Colonic mucosa (tissue), 4 donors: ENCODE results near the gene WNT2. TPM values are rescaled to one million over a fixed set of nuclear protein-coding genes. Genes with fewer than 3 reads are reported as not detected.

Source experiments
- DNase-seq: peaks from one replicate; pipeline ENCODE4 v3.0.0-alpha.2; 2020
- H3K27ac ChIP-seq: fragments of 200-600 bp; one replicate; pipeline ENCODE4 v1.8.0; 2021
- H3K27me3 ChIP-seq: fragments of 200-600 bp; one replicate; pipeline ENCODE4 v1.8.0; 2021
- H3K36me3 ChIP-seq: fragments of 200-600 bp; one replicate; pipeline ENCODE4 v1.8.0; 2021
- H3K4me1 ChIP-seq: fragments of 200-600 bp; one replicate; pipeline ENCODE4 v1.8.0; 2021; ENCODE audit warnings: mild to moderate bottlenecking
- H3K4me3 ChIP-seq: fragments of 200-600 bp; one replicate; pipeline ENCODE4 v1.8.0; 2021
- H3K9ac ChIP-seq, 2 donors: one replicate each; pipeline ENCODE4 v1.7.0; 2013; ENCODE audit warnings: control low read depth in 2 of 2, low read depth in 2 of 2, low read length in 2 of 2
- H3K9me3 ChIP-seq: fragments of 200-600 bp; one replicate; pipeline ENCODE4 v1.8.0; 2021
- CTCF ChIP-seq: fragments of 200-600 bp; IDR thresholded peaks from one replicate; pipeline ENCODE4 v1.8.0; 2022; ENCODE audit warnings: antibody characterized with exemption, mild to moderate bottlenecking
- intact Hi-C: fragments of 100-400 bp; cut with DNase I; formaldehyde crosslinking; loops from one replicate; pipeline ENCODE4 v1.14.1; 2022
- total RNA-seq, 2 donors: library from RNA; stranded (reverse); fragmentation: NEBNext Ultra II Directional in 1 of 2; extraction: Animal tissue kit (Norgen Biotek cat#: 25700) in 1 of 2; gene quantifications; one replicate each; pipeline ENCODE4 v1.2.1, GENCODE V29; 2021
- donor health status: healthy.
- donor health status: DM: no; HTN: no; CAD: no.
- donor health status: DM: no; HTN: no; CAD: no.

The WNT2 gene
- total RNA-seq, 2 donors from 2014 or later, result 0.11 TPM; not detected in 1

- Histone ChIP-seq H3K4me3 (no peak overlapping the region), H3K36me3 (no peaks in the 10 kb centered on the region), H3K9ac (no peak overlapping the region), H3K27me3 (peaks cover 40% of the 10 kb centered on the region), H3K27ac (no peak overlapping the region), H3K4me1 (peaks cover 10% of the 10 kb centered on the region), H3K9me3 (no peaks in the 10 kb centered on the region)
- intact Hi-C loops, result no loop called here
- no peak for TF ChIP-seq CTCF
- no peak for DNase-seq
Measured at GRCh38 chr7:117323305-117323850, 520 bp upstream of the WNT2 start.

GRCh38 chr7:117320523-117320922, 2.3 kb downstream of the WNT2 start:
- no peak overlapping the region for H3K9ac ChIP-seq
- no peak for DNase-seq

GRCh38 chr7:117319181-117319580, 3.7 kb downstream of the WNT2 start:
- Histone ChIP-seq H3K27ac (no peak overlapping the region), H3K27me3 (peaks cover 26% of the 10 kb centered on the region), H3K9me3 (no peaks in the 10 kb centered on the region), H3K4me1 (peaks cover 10% of the 10 kb centered on the region), H3K4me3 (no peak overlapping the region), H3K9ac (no peak overlapping the region), H3K36me3 (no peaks in the 10 kb centered on the region)
- intact Hi-C loops, result no loop called here
- no peak for DNase-seq
- no peak for TF ChIP-seq CTCF

More at GRCh38 chr7:117320523-117320922, 2.3 kb downstream of the WNT2 start:
- intact Hi-C loops, result no loop called here
- no peak overlapping the region for H3K27ac ChIP-seq
- H3K9me3 ChIP-seq, result no peaks in the 10 kb centered on the region
- TF ChIP-seq CTCF, result no peak
- H3K4me3 ChIP-seq, result no peak overlapping the region
- H3K4me1 ChIP-seq, result peaks cover 10% of the 10 kb centered on the region
- peaks cover 39% of the 10 kb centered on the region for H3K27me3 ChIP-seq
- no peaks in the 10 kb centered on the region for H3K36me3 ChIP-seq

- DNase-seq, result no peak
- Histone ChIP-seq H3K27ac (no peak overlapping the region), H3K9ac (no peak overlapping the region), H3K36me3 (no peaks in the 10 kb centered on the region), H3K27me3 (no peaks in the 10 kb centered on the region), H3K4me3 (no peak overlapping the region), H3K4me1 (no peaks in the 10 kb centered on the region), H3K9me3 (no peaks in the 10 kb centered on the region)
- intact Hi-C loops, result no loop called here
- no peak for TF ChIP-seq CTCF
Measured at GRCh38 chr7:117313582-117313981, 9.3 kb downstream of the WNT2 start.

GRCh38 chr7:117312593-117313580, 10.0 kb downstream of the WNT2 start:
- TF ChIP-seq CTCF, result no peak
- Histone ChIP-seq H3K9ac (no peak overlapping the region), H3K9me3 (no peaks in the 10 kb centered on the region), H3K4me3 (no peak overlapping the region), H3K27ac (no peak overlapping the region), H3K36me3 (no peaks in the 10 kb centered on the region), H3K27me3 (no peaks in the 10 kb centered on the region), H3K4me1 (no peaks in the 10 kb centered on the region)
- intact Hi-C loops, result no loop called here
- no peak for DNase-seq
